PC-3 (cell line): ENCODE measurements around the gene WNT7B. TPM values are rescaled to one million over a fixed set of nuclear protein-coding genes. Genes with fewer than 3 reads are reported as not detected.
A peak's percentile ranks its signal among the peaks of the same experiment; 100 is the strongest.

ENCODE experiments used
- ATAC-seq: fragments of 200-7000 bp; cut with Tn5 transposase; 2 replicates; pipeline ENCODE4 v1.9.1; 2020; ENCODE audit warnings: mild to moderate bottlenecking, moderate library complexity
- BruUV-seq: library from RNA; stranded (reverse); fragments of 400-500 nt; replicated peaks from 2 replicates; lab custom pipeline; 2021; lab: Mats Ljungman, UMichigan
- CTCF ChIA-PET: fragments of 300-600 bp; sonication (Branson Sonifier 250); formaldehyde crosslinking; loops from one replicate; lab custom pipeline; 2022; ENCODE audit warnings: antibody characterized with exemption; lab: Charles Lee
- POLR2A ChIA-PET: fragments of 300-600 bp; sonication (Branson Sonifier 250); formaldehyde crosslinking; loops from one replicate; lab custom pipeline; 2022; ENCODE audit warnings: antibody characterized with exemption; ENCODE audit not compliant: unreplicated experiment; lab: Charles Lee
- DNase-seq: peaks from one replicate; pipeline ENCODE4 v3.0.0-alpha.2; 2015
- H2AFZ ChIP-seq: fragments of 300-600 bp; sonication (generic); 2 replicates; pipeline ENCODE4 v1.6.0; 2016; ENCODE audit warnings: antibody characterized with exemption, low read length
- H3F3A ChIP-seq: fragments of 300-600 bp; sonication (generic); one replicate; pipeline ENCODE4 v1.6.0; 2017; ENCODE audit warnings: antibody characterized with exemption, low read length, control low read depth, mild to moderate bottlenecking; ENCODE audit not compliant: unreplicated experiment
- H3K27ac ChIP-seq: fragments of 300-600 bp; sonication (generic); 2 replicates; pipeline ENCODE4 v1.5.1; 2016; ENCODE audit warnings: mild to moderate bottlenecking, low read length
- H3K27me3 ChIP-seq: fragments of 300-600 bp; sonication (generic); 2 replicates; pipeline ENCODE4 v1.6.1; 2016; ENCODE audit warnings: low read length, mixed read lengths
- H3K36me3 ChIP-seq: fragments of 300-600 bp; sonication (generic); 2 replicates; pipeline ENCODE4 v1.6.1; 2016; ENCODE audit warnings: low read depth, mixed run types, low read length, mixed read lengths
- H3K4me1 ChIP-seq: fragments of 300-600 bp; sonication (generic); 2 replicates; pipeline ENCODE4 v1.5.1; 2016; ENCODE audit warnings: low read length; ENCODE audit not compliant: insufficient read depth
- H3K4me2 ChIP-seq: fragments of 300-600 bp; sonication (generic); 2 replicates; pipeline ENCODE4 v1.6.0; 2016; ENCODE audit warnings: low read length
- H3K4me3 ChIP-seq: fragments of 300-600 bp; sonication (generic); 2 replicates; pipeline ENCODE4 v1.5.1; 2016; ENCODE audit warnings: mild to moderate bottlenecking, low read length, mixed read lengths
- H3K79me2 ChIP-seq: fragments of 300-600 bp; sonication (generic); 2 replicates; pipeline ENCODE4 v1.6.1; 2017; ENCODE audit warnings: low read length, mixed read lengths
- H3K9ac ChIP-seq: fragments of 300-600 bp; sonication (generic); 2 replicates; pipeline ENCODE4 v1.6.0; 2016; ENCODE audit warnings: mild to moderate bottlenecking, low read length
- H3K9me2 ChIP-seq: fragments of 300-600 bp; sonication (generic); replicated peaks from 2 replicates; pipeline ENCODE4 v1.6.1; 2016; ENCODE audit warnings: mixed run types, low read length, mixed read lengths
- H3K9me3 ChIP-seq: fragments of 300-600 bp; sonication (generic); 2 replicates; pipeline ENCODE4 v1.6.1; 2016; ENCODE audit warnings: low read length, mixed read lengths
- H4K20me1 ChIP-seq: fragments of 300-600 bp; sonication (generic); 2 replicates; pipeline ENCODE4 v1.6.1; 2016; ENCODE audit warnings: low read length, mixed read lengths
- CTCF ChIP-seq: fragments of 300-600 bp; sonication (generic); conservative IDR thresholded peaks from 2 replicates; pipeline ENCODE4 v1.5.1; 2017; ENCODE audit warnings: antibody characterized with exemption, low read depth, mild to moderate bottlenecking, low read length
- EZH2 ChIP-seq: fragments of 300-600 bp; sonication (generic); IDR thresholded peaks from one replicate; pipeline ENCODE4 v1.6.1; 2017; ENCODE audit warnings: antibody characterized with exemption, mild to moderate bottlenecking, low read length; ENCODE audit not compliant: unreplicated experiment
- EZH2phosphoT487 ChIP-seq: fragments of 300-600 bp; sonication (generic); IDR thresholded peaks from 2 replicates; pipeline ENCODE4 v1.6.1; 2018; ENCODE audit warnings: mild to moderate bottlenecking, antibody characterized with exemption, low read length, borderline replicate concordance
- intact Hi-C: fragments of 100-400 bp; cut with micrococcal nuclease; formaldehyde crosslinking; loops from 2 replicates; pipeline ENCODE4 v1.9.0; 2023
- total RNA-seq: library from RNA; depleted of rRNA; stranded (reverse); fragments of >200 nt; gene quantifications from 2 replicates; pipeline ENCODE4 v1.2.3, GENCODE V29; 2014

WNT7B gene
- total RNA-seq, 1 experiment from 2014 or later = 42.0 TPM

GRCh38 chr22:45926433-45926832, 50.5 kb downstream of the WNT7B start:
- no peak overlapping the region for H3K27ac ChIP-seq
- no peaks in the 10 kb centered on the region for H3F3A ChIP-seq
- no peak overlapping the region for H3K4me2 ChIP-seq
- no peaks in the 10 kb centered on the region for H4K20me1 ChIP-seq
- peaks cover 10% of the 10 kb centered on the region for H3K4me1 ChIP-seq
- no peak overlapping the region for H2AFZ ChIP-seq
- no peak for DNase-seq
- no peaks in the 10 kb centered on the region for H3K27me3 ChIP-seq
- ATAC-seq = no peak
- no peaks in the 10 kb centered on the region for H3K79me2 ChIP-seq
- TF ChIP-seq CTCF = no peak
- no peak for TF ChIP-seq EZH2
- TF ChIP-seq EZH2phosphoT487 = no peak
- no peak overlapping the region for H3K9ac ChIP-seq
- CTCF ChIA-PET = no interaction called here
- H3K9me3 ChIP-seq = no peaks in the 10 kb centered on the region
- no peak overlapping the region for H3K4me3 ChIP-seq
- intact Hi-C loops = no loop called here
- no peaks in the 10 kb centered on the region for H3K36me3 ChIP-seq
- POLR2A ChIA-PET = no interaction called here
- no peaks in the 10 kb centered on the region for H3K9me2 ChIP-seq
- no TSS peak for BruUV-seq

- H3K4me3 ChIP-seq = no peak overlapping the region
- H3K4me1 ChIP-seq = peaks cover 10% of the 10 kb centered on the region
- H3K9ac ChIP-seq = no peak overlapping the region
- peak; percentile 21 for DNase-seq
- ChIA-PET CTCF (no interaction called here), POLR2A (no interaction called here)
- no peaks in the 10 kb centered on the region for H3K79me2 ChIP-seq
- no peaks in the 10 kb centered on the region for H3F3A ChIP-seq
- BruUV-seq = no TSS peak
- no peaks in the 10 kb centered on the region for H3K36me3 ChIP-seq
- H3K27ac ChIP-seq = no peak overlapping the region
- no peaks in the 10 kb centered on the region for H3K27me3 ChIP-seq
- no peaks in the 10 kb centered on the region for H3K9me3 ChIP-seq
- no peaks in the 10 kb centered on the region for H4K20me1 ChIP-seq
- ATAC-seq = peak; percentile 64
- H3K9me2 ChIP-seq = no peaks in the 10 kb centered on the region
- TF ChIP-seq CTCF = no peak
- TF ChIP-seq EZH2 = no peak
- no peak for TF ChIP-seq EZH2phosphoT487
- H3K4me2 ChIP-seq = no peak overlapping the region
- intact Hi-C loops = no loop called here
- H2AFZ ChIP-seq = no peak overlapping the region
These were observed 51.1 kb downstream of the WNT7B start for GRCh38 chr22:45925811-45926351.

- H3K9me2 ChIP-seq = no peaks in the 10 kb centered on the region
- ChIA-PET CTCF (no interaction called here), POLR2A (no interaction called here)
- no peak overlapping the region for H3K4me2 ChIP-seq
- H3K27ac ChIP-seq = no peak overlapping the region
- ATAC-seq (no peak), DNase-seq (no peak)
- peaks cover 25% of the 10 kb centered on the region for H3K4me1 ChIP-seq
- no peaks in the 10 kb centered on the region for H3F3A ChIP-seq
- H3K9me3 ChIP-seq = no peaks in the 10 kb centered on the region
- no peaks in the 10 kb centered on the region for H3K27me3 ChIP-seq
- H4K20me1 ChIP-seq = no peaks in the 10 kb centered on the region
- no peaks in the 10 kb centered on the region for H3K36me3 ChIP-seq
- H3K9ac ChIP-seq = no peak overlapping the region
- no TSS peak for BruUV-seq
- H3K79me2 ChIP-seq = no peaks in the 10 kb centered on the region
- intact Hi-C loops = no loop called here
- H3K4me3 ChIP-seq = no peak overlapping the region
- no peak overlapping the region for H2AFZ ChIP-seq
- TF ChIP-seq EZH2phosphoT487 (no peak), CTCF (no peak), EZH2 (no peak)
These were observed 53.1 kb downstream of the WNT7B start for GRCh38 chr22:45923835-45924234.
